HG03571 (cell line): ENCODE measurements around the gene LRRD1.
"Not testable (repeated sequence)": the region's sequence is repeated elsewhere in the genome, so short reads cannot be mapped to it uniquely, and the experiment has no call there.

ENCODE experiments used
- ATAC-seq: cut with Tn5 transposase; IDR thresholded peaks from one replicate; pipeline ENCODE4 v1.9.1; 2021; ENCODE audit not compliant: unreplicated experiment

The LRRD1 gene

GRCh38 chr7:92142791-92143190 is 36.2 kb downstream of the LRRD1 start:
- not testable (repeated sequence) for ATAC-seq

GRCh38 chr7:92141161-92141560 is 37.8 kb downstream of the LRRD1 start:
- ATAC-seq, result no peak

- ATAC-seq, result no peak
Measured at GRCh38 chr7:92137557-92137956, 41.4 kb downstream of the LRRD1 start.

- ATAC-seq, result no peak
Measured at GRCh38 chr7:92135052-92135889, 43.7 kb downstream of the LRRD1 start.

GRCh38 chr7:92134271-92135051 is 44.5 kb downstream of the LRRD1 start, which contains the start of gene CYP51A1:
TSS of gene CYP51A1 (minus strand) at chr7:92134477. CDS start at chr7:92134364, 113 bp downstream.
- peak; percentile 90 for ATAC-seq

GRCh38 chr7:92133737-92134270 is 45.1 kb downstream of the LRRD1 start:
- ATAC-seq, result peak; percentile 25

- peak; percentile 16 for ATAC-seq
Measured at GRCh38 chr7:92133133-92133736, 45.7 kb downstream of the LRRD1 start.

- ATAC-seq, result no peak
Measured at GRCh38 chr7:92131764-92132330, 47.1 kb downstream of the LRRD1 start.

GRCh38 chr7:92131093-92131492 is 47.8 kb downstream of the LRRD1 start:
- no peak for ATAC-seq

- ATAC-seq, result no peak
Measured at GRCh38 chr7:92121681-92122080, 57.3 kb downstream of the LRRD1 start.

- no peak for ATAC-seq
Measured at GRCh38 chr7:92119213-92119759, 59.7 kb downstream of the LRRD1 start.

GRCh38 chr7:92116949-92117348 is 62.0 kb downstream of the LRRD1 start:
- ATAC-seq, result no peak

GRCh38 chr7:92115821-92116220 is 63.1 kb downstream of the LRRD1 start:
- ATAC-seq, result no peak

GRCh38 chr7:92110857-92111256 is 68.1 kb downstream of the LRRD1 start:
- no peak for ATAC-seq

- ATAC-seq, result no peak
Measured at GRCh38 chr7:92108821-92109220, 70.1 kb downstream of the LRRD1 start.

- not testable (repeated sequence) for ATAC-seq
Measured at GRCh38 chr7:92102862-92103261, 76.1 kb downstream of the LRRD1 start.

GRCh38 chr7:92100534-92100933 is 78.4 kb downstream of the LRRD1 start:
- no peak for ATAC-seq

- no peak for ATAC-seq
Measured at GRCh38 chr7:92095380-92095779, 83.6 kb downstream of the LRRD1 start.
